CD4-positive, alpha-beta T cell treated with Interleukin-10 for 1 hour (primary cell): ENCODE measurements around the gene CFAP54.

Experiments
- DNase-seq: peaks from one replicate; pipeline ENCODE4 v3.0.0-alpha.2; 2020

The CFAP54 gene

DNA sequence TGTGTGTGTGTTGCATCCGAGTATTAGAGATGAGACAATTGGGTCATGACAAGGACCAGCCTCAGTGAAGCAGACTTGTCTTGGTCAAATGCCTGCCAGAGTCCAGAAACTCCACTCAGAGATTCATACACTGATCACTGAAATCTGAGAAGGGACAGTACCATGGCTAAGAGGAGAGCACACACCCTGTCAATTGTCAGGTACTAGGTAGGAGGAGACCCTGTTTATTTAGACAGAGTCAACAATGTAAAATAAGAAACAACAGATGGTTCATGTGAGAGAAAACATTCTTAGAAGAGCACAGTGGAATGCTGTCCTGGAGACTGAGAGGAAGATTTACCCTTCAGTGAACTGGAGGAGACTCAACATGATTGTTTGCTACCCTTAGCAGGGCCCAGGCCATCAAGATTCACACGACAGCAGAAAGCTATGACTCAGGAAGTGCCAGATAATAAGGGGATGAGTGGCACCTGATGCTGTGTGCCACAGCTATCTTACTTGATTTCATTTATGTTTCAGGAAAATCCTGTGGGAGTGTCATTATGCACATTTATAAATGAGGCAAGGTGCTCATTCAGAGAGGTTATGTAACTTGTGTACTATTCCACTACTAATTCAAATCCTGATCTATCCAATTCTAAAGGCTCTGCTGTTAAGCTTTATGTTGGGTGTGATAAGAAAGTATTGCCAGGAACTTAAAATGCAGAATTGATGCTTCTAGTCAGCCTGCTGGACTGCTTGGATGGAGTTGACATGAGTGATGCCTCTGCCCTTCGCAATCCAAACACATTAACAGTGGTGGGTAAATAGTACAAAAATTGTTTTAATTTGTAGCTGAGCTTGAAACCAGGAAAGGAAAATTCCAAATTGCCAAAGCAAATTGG lies 281.1 kb downstream of the CFAP54 start:
- no peak for DNase-seq

DNA sequence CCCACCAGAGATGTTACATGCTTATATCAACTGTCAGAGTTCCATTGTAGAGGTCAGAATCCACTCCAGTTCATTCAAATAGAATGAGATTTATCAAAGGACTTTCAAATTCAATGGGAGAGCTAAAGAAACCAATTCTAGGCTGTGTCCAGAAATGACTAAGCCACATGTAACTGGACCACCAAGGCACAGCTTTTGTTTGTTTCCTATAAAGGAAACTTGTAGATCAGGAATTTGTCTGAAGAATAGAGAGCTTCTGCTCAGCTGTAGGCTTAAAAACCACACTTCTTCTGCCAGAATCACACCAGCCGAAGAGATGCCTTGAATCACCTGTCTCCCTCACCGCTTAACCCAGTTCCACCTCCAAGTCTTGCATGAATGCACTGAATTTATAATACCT lies 283.7 kb downstream of the CFAP54 start:
- DNase-seq: no peak

DNA sequence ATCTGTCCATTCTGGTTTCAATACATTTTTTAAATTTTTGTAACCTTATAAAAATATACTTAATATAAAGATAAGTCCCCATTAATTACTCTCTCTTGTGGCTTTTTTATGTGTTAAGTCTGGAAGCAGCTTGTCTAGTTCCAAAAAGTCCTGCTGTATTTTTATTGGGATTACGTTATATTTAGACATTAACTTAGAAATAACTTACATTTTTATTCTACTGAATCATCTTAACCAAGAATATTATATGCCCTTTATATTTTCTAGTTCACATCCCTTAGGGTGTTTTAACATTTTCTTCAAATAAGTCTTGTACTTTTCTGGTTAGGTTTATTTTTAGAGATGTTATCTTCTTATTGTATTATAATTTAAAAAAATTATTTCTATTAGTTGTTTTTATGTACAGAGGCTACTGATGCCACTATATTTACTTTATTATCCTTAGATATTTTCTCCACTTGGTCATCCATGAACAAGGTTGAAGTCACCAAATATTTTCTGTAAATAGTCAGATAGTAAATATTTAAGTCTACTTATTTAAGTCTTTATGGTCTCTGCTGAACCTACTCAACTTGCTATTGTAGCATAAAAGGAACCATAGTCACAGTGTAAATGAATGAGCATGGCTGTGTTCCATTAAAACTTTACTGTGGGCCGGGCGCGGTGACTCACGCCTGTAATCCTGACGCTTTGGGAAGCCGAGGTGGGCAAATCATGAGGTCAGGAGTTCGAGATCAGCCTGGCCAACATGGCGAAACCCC lies 285.3 kb downstream of the CFAP54 start:
- no peak for DNase-seq

- DNase-seq: no peak
Observed at GRCh38 chr12:96776908-96777307, 287.5 kb downstream of the CFAP54 start.

- no peak for DNase-seq
Observed at GRCh38 chr12:96780330-96780729, 291.0 kb downstream of the CFAP54 start.

- no peak for DNase-seq
Observed at GRCh38 chr12:96786791-96787190, 297.4 kb downstream of the CFAP54 start.

GRCh38 chr12:96803969-96804368 lies 314.6 kb downstream of the CFAP54 start:
- DNase-seq: no peak

- no peak for DNase-seq
Observed at GRCh38 chr12:96806272-96806671, 316.9 kb downstream of the CFAP54 start.

GRCh38 chr12:96807741-96808140 lies 318.4 kb downstream of the CFAP54 start:
- no peak for DNase-seq

GRCh38 chr12:96808587-96808986 lies 319.2 kb downstream of the CFAP54 start:
- no peak for DNase-seq

- DNase-seq: no peak
Observed at GRCh38 chr12:96809522-96809921, 320.1 kb downstream of the CFAP54 start.

GRCh38 chr12:96810057-96810456 lies 320.7 kb downstream of the CFAP54 start:
- DNase-seq: no peak

DNA sequence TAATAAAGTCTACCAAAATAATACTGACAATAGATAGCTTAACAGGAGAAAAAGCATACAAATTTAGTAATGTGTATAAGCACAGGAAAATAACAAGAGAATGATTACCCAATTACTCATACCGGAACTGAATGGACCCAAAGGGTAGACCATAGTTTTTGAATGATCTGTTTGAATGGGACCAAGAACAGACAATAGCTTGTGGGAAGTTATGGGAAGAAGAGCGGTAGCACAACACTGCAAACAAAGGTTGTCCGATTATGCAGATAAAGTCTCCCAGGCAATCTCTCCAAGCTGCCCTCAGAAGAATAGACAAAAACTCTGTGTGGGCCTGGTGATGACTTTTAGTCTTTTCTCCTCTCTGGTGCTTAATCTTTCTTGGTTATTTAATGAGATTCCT lies 321.1 kb downstream of the CFAP54 start:
- no peak for DNase-seq

DNA sequence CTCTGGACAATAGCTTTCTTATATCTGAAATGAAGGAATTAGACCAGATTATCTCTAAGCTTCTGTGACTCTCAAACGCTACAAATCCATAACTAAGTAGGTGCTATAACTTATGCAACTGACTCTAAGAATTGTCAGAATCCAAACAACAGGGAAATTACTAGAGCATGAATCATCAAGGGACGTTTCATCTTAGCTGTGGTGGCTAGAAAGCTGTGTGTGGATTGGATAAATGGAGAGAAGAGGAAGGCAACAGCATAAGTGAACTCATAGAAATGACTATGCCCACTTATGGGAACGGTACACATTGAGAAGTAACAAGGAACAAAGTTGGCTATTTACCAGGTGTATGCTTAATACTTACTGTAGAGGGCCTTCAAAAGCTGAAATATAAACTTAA lies 321.7 kb downstream of the CFAP54 start:
- no peak for DNase-seq

DNA sequence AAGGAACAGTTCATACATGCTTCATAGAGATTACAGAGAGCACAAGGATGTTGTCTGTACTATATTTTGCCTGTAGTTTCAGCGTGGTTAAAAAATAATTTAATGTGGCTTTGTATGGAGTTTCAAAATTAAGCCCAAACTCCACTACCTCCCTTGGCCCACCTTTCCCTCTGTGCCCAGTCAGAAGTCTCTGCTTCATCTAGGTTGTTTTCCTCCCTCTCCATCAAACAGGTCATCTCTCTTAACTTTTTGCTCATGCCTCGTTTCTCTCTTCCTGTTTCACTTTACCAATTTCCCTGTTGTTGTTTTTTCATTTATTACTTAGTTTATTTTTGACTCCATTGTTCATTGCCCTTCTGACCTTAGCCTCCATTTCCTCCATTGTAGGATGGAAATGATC lies 322.8 kb downstream of the CFAP54 start:
- DNase-seq: no peak

GRCh38 chr12:96814200-96814599 lies 324.8 kb downstream of the CFAP54 start:
- no peak for DNase-seq

DNA sequence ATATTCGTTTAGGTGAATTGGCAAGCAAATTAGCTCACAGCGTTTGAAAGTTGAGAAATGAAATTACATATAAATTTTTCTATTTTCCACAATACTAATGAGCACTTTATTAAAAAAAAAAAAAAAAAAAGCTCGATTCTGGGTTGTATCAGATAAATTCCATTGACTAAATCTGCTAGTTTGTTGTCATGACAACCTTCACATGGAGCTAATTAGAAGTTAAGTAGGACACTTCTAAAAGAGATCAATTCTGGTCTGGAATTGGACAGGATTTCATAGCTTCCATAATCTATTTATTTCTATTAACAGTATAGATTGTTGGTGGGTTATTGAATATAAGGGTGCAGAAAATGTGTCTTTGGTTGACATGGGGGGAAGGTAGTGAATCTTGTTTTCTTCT lies 332.2 kb downstream of the CFAP54 start:
- DNase-seq: no peak

- DNase-seq: no peak
Observed at GRCh38 chr12:96822641-96823040, 333.3 kb downstream of the CFAP54 start.

DNA sequence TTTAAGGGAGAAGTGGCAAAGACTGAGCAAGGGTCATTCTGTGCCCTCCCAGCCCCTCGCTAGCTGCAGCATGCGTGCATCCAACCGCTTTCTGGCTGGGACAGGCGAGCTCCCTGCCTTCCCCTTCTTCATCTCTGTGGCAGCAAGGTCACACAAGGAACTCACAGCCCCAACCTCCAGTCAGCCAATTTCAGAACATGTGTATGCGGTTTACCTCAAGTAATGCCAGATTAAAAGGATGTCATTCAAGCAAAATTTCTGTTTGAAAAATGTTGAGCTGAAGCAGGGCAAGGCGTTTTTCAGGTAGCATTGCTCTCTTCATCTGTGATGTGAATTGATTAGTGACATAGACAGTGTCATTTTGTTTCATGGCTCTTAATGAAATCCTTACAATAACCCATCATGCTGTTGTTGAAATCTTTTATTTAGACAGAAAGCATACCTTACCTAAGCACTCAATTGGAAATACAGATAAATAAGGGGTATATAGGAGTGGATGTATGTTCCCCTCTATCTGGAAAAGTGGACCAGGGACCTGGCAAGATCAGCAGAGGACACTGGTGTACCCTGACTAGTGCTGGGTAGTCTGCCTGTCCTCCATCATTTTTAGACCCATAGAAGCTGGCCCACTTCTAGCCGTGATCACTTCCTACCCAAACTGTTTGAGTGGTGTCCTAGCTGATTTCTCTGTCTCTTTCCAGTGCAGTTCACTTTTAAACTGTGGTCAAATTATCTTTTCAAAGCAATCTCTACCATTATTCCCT lies 334.9 kb downstream of the CFAP54 start:
- DNase-seq: no peak

GRCh38 chr12:96824838-96825236 lies 335.5 kb downstream of the CFAP54 start:
- no peak for DNase-seq

GRCh38 chr12:96828169-96828789 lies 338.9 kb downstream of the CFAP54 start:
- no peak for DNase-seq

GRCh38 chr12:96829354-96829753 lies 340.0 kb downstream of the CFAP54 start:
- no peak for DNase-seq

DNA sequence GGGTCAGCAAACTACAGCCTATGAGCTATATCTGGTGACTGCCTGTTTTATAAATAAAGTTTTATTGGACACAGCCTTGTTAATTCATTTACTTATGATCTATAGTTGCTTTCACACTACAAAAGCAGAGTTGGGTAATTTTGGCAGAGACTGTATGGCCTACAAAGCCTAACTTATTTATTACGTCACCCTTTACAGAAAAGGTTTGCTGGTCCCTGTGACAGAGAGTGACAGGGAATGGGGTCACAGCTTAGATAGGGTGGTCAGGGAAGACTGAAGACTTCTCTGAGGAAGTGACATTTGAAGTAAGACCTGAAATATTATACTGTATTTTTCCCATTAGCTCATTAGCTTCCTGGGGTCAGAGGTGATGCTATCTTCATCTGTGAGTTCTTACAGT lies 342.0 kb downstream of the CFAP54 start:
- DNase-seq: no peak
